Measurements from ENCODE around the gene RPS6KA2.

Gene RPS6KA2

DNA sequence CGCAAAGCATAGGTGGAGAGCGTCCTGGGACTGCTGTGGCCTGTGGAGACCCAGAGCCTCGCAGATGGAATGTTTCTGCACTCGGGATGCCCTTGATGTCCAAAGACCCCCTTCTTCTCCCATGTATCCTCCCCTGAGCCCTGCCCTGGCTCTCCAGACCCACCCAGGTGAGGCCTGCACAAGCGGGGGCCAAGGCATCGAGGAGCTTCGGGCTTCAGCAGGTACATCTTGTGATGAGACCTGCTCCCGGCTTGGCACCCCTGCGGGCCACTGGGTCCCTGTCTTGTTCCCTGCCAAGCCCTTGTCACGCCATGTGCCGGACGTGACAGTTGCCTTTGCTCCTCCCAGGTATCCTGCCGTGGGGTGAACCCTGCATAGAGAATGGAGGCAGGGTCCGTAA lies 125.8 kb downstream of the RPS6KA2 start:
- DNase-seq (ENCODE audit: low read depth) = no peak

DNA sequence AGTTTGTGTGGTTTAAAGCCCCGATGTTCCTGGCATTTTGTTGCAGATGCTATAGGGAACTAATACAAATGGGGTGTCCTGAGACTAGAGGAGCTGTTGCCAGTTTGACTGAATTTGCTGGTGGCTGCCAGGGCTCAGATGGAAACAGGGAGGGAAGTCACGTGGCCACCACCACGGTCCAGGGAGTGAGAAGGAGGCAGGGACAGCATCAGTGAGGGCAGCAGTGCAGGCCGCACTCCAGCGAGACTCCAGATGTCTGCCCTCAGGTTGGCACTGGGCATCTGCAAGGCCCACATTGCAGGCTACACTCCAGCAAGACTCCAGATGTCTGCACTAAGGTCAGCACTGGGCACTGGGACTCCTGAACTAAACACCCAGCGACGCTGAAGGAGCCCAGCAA lies 126.8 kb downstream of the RPS6KA2 start:
- no peak for DNase-seq (ENCODE audit: low read depth)

DNA sequence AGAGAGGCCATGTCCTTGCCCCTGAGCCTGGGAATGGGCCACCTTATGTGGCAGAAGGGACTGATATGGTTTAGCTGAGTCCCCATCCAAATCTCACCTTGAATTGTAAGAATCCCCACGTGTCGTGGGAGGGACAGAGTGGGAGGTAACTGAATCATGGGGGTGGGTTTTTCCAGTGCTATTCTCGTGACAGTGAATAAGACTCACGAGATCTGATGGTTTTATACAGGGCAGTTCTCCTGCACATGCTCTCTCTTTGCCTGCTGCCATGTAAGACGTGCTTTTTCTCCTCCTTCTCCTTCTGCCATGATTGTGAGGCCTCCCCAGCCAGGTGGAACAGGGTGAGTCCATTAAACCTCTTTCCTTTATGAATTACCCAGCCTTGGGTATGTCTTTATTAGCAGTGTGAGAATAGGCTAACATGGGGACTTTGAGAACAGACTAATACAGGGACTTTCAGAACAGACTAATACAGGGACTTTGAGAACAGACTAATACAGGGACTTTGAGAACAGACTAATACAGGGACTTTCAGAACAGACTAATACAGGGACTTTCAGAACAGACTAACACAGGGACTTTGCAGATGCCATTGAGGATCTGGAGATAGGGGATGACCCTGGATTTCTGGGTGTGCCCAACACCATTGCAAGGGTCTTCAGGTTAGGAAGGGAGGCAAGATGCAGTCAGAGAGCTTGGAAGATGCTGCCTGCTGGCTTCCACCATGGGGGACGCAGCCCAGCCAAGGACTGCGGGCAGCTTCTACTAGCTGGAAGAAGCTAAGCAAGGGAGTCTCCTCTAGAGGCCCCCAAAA lies 127.5 kb downstream of the RPS6KA2 start:
- no peak for DNase-seq (ENCODE audit: low read depth)

DNA sequence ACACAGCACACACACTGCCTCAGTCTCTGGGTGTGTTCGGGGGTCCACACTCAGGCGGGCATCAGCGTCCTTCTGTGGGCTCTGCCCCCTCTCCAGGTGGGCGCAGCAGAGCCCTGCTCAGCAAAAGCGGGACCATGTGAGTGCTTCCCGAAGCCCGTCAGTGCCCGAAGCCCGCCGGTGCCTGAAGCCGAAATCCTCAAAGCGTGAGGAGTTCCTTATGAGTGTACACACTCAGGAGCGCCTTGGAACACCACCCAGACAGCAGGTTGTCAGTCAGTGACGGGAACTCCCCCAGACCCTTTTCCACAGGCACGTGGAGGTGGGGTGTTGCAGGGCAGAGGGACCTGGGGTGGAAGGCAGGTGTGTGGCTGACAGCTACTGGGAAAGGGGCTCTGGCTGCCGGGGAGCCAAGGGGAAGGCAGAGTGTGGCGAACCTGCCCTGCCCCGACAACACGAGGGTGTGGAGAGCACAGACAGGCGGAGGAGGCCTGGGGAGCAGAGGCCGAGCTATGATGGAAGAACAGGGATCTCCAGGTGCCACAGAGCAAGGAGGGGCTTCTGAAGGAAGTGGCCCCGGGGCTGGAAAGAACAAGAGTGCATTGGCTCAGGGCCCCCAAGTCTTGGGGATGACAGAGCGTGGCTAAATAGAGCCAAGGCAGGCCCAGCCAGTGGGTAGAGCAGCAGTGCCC lies 128.2 kb downstream of the RPS6KA2 start:
- no peak for DNase-seq (ENCODE audit: low read depth)

DNA sequence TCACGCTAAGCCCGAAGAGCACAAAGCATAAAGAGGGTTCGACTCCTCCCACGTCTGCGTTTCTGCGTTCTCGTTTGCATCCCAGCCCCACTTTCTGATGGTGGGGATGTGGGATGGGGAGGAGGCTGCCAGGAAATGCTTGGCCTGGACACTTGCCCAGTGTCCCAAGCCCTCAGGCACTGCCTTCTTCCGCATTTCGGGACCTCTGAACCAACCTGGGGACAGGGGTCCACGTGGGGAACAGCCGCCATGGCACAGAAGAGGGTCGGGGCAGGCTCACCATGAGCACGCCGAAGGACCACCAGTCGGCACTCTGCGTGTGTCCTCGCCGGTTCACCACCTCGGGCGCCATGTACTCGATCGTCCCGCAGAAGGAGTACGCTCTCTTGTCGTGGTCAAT lies 128.8 kb downstream of the RPS6KA2 start:
- no peak for DNase-seq (ENCODE audit: low read depth)

DNA sequence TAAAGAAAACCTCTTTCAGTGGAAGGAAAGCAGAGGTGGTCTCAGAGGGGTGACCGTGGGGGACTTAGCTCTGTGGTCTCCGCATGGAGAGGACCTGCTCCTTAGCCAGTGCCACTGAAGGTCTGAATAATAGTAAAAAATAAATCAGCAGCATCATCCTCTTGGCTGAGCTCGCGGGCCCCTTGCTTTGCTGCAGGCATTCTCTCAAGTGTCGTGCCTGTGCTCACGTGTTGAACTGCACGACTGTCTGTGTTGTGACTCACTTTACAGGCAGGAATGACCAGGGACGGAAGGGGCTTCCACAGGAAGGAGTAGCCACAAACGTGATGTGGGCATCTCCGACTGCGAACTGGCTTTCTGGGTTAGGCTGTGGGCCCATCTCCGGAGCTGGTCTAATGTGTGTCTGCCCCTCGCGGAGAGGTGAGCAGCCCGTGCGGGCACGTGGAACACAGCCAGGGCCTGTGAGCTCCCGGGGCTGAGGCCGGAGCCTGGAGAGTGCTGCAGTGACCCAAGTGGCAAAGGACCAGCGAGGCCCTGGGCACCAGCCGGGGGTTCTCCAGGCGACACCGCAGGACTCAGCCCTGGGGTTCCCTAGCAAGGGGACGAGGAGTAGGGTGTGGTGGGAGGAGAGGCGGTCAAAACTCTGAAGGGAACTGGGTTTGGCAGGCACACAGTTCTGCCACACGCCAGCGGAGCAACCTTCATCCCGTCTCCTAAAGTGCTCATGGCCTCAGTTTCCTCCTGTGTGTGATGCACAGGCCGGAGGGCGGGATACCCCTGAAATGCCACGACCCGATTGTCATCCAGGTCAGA lies 129.8 kb downstream of the RPS6KA2 start:
- no peak for DNase-seq (ENCODE audit: low read depth)

DNA sequence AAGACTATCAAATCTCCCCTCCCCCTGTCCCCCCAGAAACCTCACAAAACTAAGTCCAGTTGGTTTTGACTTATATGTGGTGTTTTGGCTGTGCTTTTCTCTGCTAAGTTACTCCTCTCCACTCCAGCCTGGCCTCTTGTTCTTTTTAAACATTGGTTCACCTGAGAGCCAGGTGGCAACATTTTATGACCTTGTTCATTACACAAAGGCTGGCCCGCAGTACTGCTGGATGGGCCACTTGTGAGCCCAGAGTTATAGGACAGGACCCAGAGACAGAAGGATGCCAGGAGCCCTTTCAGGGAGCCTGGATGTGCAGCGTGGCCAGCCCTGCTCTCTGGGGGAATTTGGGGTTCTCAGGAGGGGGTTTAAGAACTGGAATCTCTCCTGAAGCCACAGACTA lies 130.6 kb downstream of the RPS6KA2 start:
- DNase-seq (ENCODE audit: low read depth) = no peak

DNA sequence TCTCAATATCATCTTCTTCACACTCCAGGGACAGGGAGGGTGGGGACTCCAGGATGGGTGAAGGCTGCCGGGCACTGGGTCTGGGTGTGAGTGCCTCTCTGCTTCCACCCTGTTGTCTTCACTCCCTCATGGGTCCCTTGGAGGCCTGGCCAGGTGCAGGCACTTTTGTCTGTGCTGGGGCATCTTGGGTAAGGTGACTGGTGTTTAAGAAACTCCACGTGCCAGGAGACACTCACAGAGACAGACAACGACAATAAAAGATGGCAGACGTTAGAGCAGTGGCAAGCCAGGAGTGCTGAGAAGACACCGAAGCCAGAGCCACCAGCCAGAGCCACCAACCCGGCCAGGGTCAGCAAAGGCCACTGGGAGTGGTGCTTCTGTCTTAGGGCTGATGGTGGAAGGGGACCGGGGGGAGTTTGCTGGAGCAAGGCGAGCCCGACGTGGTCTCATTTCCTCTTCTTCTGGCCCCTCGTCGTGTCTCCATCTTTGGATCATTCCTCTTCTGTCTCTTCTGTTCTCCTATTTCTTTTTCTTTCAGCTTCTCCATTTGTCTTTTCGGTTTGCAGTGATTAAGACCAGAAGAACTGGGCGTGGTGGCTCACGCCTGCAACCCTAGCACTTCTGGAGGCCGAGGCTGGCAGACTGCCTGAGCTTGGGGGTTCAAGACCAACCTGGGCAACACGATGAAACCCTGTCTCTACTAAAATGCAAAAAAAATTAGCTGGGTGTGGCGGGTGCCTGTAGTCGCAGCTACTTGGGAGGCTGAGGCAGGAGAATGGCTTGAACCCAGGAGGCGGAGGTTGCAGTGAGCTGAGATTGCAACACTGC lies 131.3 kb downstream of the RPS6KA2 start:
- DNase-seq (ENCODE audit: low read depth) = no peak

DNA sequence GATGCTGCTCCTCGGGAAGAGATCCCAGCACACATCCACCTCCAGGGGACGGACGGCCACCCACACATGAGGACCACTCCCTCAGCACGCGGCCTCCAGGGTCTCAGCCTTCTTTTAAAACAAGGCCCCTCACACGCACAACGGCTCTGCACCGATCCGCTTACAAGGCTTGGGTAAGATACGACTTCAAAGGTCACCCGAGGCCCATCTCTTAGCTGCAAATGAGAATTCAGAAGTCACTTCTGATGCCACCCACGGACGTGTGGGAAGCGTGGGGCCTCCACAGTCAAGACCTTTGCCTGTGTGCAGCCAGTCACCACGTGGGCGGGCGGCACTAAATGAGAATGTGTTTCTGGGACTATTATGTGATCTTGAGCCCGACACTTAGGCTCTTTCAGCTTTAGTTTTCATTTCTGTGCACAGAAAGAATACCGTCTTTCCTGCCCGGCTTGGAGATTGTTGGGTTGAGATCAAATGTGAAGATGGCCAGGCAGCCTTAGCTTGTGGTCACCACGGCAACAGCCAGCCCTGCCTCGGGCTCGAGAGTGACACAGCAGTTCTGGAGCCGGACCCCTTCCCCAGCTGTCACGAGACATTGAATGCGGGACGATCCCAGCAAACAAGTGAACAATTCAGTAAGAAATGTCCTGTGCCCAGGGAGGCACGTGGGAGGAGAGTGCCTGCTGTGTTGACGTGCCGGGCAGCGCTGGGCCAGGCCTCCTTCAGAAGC lies 132.1 kb downstream of the RPS6KA2 start:
- no peak for DNase-seq (ENCODE audit: low read depth)

DNA sequence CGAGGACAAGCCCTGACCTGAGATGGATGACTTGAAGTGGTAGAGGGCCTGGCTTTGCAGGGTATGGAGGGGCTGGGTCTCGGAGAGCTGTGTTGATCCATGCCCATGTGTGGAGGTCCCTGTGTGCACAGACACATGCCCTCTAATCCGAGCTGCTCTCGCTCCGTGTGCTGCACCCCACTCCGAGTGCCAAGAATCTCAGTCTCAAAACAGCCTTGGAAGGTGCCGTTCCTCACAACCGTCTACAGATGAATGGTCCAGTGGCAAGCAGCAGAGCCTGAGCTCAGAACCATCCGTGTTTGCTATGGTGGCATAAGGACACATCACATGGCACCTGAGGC lies 133.0 kb downstream of the RPS6KA2 start:
- DNase-seq (ENCODE audit: low read depth) = no peak

DNA sequence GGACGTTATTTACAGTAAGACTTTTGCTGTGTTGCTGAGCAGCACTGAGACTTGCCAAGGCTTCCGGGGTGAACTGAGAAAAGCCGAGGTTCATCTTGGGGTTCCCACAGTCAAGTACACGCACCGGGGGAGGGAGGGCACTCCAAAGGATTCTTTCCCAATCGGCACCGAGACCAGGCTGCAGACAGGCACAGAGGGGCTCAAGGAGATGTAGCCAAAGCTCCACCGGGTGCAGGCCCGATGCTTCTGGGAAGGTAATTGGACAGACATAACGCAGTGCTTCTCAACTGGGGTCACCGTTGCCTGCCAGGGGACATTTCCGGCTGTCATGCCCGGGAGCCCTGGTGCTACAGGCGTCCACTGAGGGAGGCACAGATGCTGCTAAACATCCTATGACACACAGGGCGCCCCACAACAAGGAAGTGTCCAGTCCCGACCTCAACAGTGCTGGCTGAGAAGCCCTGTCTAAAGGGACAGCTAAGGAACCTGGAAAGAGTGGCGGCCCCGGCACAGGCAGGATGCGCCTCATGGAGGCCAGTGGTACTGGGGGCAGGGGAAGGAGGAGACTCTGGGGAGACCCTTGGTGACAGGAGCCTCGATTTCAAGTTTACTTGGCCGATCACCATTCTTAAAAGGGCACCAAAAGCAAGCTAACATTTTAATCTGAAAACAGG lies 133.5 kb downstream of the RPS6KA2 start:
- DNase-seq (ENCODE audit: low read depth) = no peak

DNA sequence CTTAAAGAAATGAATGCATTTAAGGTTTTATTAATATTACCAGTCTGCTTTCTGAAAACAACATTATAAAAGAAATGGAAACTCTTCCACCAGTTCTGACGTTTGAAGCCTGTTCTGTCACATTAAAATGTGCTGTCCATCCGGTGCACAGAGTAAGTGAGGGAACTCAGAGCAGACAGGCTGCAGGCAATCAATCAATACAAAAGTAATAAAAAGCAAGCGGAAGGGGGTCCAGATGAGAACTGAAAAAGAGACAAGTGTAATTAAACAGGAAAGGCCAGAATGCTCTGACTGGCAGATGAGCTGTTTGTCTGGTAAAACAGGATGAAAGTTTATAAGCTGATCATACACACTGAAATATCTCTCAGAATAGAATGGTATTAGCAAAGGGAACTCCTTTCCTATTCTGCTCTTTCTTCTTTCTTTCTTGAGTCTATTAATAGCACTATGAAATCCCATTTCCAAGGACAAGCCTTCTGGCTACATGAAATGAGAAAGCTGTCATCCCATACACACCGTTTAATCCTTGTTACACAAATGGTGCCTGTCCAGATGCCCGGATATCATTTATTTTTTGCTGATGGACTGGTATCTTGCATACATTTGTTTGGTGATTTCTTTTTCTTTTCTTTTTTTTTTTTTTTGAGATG lies 134.8 kb downstream of the RPS6KA2 start:
- no peak for DNase-seq (ENCODE audit: low read depth)

DNA sequence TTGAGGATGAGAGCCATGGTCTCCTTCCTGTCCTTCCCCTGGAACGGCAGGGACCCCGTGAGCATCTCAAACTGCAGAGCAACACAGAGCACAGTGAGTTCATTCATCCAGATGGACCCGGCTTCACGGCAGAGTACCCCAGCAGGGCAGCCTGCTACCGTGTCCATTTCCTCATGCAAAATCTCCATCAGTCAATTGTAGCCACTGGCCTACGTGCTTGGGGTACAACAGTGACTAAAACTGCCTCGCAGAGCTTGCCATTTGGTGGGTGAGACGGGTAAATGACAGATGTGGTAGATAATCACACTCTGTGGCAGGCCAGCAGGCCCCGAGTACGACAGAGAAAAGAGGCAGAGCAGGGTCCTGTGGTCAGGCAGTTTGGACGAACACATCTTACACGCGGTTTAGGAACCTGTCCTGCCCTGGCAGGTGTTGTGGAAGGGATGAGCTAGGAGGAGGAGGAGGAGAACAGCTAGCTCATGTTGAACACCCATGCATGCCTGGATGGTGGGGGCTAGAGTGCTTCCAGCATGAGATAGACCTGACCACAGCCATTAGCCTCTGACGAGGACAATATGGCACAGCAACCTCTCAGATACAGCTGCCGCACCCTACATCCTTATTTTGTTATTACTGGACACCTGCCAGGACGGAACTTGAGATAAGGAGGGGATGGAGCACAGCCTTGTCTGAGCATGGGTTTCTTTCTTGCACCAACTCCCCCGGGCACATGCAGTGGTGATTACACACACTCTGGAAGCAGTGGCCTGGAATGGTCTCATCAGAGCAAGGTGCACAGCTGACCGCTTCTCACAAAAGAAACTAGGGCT lies 136.2 kb downstream of the RPS6KA2 start:
- DNase-seq (ENCODE audit: low read depth) = no peak

DNA sequence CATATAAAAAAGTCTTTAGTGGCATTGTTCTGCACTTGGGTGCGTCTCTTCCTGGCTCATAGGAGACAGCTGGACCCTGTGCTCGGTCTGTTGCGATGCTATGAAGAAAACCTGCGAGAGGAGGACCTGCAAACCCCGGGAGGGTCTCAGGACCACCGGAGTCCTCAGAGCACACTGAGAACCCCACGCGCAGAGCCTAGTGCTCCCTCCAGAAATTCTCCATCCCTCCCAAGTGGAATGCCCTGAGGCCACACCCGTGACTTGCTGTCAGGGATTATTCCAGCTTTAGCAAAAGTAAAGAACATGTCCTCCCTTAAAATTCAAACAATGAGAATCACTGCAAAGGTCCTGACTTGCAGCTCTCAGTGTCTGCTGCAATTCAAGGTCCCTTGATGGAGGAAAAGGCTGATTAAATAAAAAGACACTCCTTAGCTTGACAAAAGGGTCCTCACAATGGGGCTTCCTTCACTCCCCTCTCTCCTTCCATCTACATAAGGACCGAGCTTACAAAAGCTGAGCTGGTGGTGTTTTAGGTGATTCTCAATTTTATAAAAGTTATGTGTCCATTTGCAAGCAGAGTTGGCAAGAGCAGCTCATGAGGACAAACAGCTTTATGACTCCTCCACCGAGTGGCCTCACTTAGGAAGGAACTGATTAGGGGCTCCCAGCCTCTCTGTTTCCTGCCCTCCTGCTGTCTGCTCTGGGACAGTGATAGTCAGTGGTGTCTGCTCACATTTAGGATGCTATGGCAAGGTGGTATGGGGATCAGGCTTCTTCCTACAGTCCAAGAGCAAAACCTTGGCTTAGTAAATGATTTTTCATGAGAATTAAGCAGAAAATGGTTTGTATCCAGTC lies 137.5 kb downstream of the RPS6KA2 start:
- no peak for DNase-seq (ENCODE audit: low read depth)

DNA sequence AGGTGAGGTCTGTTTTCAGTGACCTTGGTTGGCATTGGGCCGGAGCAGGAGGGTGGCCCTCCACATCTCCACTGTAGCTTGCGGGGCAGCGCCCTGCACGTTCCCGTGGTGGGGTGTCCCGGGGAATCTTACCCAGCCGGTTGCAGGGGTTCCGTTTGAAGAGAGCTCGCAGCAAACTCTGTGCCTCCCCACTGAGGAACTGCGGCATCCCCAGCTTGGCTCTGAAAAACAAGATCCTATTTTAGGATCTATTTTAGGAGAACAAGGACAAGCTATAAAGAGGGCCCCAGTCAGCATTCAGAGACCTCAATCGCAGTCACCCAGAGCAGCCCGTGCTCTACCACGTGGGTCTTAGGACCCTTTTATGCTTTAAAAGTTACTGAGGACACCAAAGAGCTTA lies 138.3 kb downstream of the RPS6KA2 start:
- DNase-seq (ENCODE audit: low read depth) = no peak

DNA sequence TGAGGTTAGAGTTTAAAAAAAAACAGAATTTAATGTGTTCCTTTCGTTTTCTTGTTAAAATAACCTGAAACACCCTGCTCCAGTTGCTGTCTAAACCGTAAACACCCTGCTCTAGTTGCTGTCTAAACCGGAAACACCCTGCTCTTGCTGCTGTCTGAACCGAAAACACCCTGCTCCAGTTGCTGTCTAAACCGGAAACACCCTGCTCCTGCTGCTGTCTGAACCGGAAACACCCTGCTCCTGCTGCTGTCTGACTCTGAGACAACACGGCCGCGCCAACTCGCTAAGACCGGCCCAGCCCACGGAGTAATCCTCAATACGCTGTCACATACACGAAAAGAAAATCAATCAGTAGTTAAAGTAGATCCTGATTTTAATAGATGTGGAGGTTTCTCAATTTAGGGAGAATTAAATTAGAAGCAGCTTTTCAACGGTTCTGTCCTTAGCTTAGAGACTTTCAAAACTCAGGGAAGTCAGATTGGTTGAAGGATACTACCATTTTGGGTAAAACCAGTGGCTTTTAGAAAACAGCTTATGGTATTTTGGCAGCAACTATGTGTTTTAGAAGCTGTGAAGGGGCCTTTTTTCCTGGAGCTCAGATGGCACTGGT lies 138.9 kb downstream of the RPS6KA2 start:
- peak; percentile 58 for DNase-seq (ENCODE audit: low read depth)

DNA sequence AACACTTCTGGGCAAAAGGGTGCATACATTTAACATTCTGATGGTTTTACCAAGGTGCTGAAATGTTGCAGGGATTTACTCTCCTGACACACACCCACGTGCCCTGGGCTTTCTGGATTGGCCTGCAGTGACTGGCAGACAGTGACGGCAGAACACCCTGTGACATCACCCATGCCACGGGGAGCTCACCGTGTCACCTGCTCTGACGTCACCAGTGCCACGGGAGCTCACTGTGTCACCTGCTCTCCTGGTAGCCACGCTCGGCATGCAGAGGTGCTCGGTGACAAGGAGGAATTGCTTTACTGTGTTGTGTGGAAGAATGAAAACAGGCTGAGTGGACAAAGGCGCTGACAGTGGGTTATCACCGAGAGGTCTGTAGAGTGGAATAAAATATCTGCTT lies 139.9 kb downstream of the RPS6KA2 start:
- no peak for DNase-seq (ENCODE audit: low read depth)

DNA sequence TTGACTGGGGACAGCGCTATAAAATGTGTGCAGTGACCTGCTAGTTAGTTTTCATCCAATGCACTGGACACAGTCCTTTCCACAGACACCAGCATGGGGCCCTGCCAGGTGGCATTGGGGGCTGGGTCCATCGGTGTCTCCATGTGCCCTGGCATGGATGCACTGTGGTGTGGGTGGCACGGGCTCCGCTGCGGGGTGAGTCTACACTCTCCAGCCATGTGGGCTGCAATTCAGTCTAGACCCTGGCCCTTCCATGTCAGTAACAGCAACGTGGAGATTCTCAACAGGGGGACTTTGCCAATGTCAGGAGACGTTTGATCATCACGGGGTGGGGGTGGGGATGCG lies 140.5 kb downstream of the RPS6KA2 start:
- DNase-seq (ENCODE audit: low read depth) = no peak

Measured in activated T-cell treated with anti-CD3 and anti-CD28 coated beads for 1 hour (primary cell).